GM19452 (cell line): Measurements from ENCODE around the gene PCF11.
A peak's percentile ranks its signal among the peaks of the same experiment; 100 is the strongest.

Experiments used
- ATAC-seq: cut with Tn5 transposase; IDR thresholded peaks from one replicate; pipeline ENCODE4 v1.9.1; 2021; ENCODE audit not compliant: unreplicated experiment

Gene PCF11

GRCh38 chr11:83153764-83154163 is 3.2 kb upstream of the PCF11 start:
- no peak for ATAC-seq

DNA sequence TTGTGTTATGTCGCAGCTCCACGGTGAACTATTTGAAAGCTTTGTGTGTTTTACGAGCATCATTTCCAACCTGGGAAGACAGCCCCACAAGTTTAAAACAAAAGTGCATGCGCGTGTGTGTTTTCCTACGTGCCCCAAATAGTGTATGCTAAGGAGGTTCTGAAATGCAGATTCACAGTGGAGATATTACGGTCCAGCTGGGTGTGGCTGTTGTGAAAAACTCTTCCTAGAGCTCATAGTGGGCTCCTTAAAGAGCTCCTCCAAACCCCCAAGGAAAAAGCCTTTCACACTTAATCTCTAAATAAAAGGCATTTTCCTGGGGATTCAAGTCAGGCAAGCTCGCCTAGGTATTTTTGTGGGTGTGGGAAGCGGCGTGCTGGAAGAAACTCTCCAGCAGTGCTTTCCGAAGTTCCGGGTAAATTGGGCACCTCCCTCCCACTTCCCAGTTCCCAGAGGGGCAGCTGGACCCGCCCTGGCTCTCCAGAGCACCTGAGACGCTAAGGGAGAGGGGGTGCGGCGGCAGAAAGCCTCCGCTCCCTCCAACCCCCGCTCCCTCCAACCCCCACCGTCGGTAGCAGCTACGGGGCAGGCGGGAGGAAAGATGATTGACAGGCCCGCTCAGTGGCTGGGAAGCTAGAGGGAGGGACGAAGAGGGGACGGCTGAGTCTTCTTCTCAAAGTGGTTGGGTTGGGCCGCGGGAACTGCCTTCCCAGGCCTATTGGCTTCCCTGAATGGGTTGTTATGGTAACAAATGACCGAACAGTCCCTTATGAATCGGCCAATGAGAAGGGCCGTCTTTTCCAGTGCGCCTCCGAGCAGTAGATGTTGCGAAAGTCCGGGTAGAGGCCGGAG is 561 bp upstream of the PCF11 start:
- peak; percentile 95 for ATAC-seq

DNA sequence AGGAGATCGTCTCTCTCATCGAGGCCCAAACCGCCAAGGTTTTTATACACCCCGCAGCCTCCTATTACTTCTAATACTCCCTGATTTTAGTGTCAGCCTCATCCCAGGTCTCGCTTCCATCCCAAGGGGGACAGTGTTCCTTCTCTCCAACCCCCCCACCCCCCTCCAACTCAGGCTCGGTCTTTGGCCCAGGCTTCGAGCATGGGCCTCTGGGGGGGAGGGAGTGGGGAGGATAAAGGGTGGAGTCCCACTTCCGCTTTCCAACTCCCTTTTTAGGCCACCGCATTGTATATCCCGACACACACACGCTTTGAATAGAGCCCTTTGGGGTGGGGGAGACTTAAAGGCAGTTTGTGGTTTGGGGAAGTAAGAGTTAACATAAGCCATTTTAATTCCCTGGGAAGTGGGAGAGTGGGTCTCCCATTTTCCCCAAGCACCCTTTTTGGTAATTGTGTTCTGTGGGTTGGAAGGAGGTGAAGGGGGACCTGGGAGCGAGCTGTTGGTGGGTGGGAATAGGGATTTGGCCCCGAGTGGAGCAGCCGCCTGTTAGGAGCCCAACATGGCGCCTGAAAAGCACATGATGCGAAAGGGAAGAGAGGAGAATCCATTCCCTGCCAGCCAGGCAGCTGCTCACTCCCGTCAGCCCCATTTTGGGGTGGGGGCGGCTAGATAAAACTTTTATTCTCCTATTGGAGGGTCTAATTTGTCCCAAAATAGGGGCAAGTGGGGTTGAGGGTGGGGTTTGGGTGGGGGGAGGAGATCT is 844 bp downstream of the PCF11 start:
- ATAC-seq, result no peak

DNA sequence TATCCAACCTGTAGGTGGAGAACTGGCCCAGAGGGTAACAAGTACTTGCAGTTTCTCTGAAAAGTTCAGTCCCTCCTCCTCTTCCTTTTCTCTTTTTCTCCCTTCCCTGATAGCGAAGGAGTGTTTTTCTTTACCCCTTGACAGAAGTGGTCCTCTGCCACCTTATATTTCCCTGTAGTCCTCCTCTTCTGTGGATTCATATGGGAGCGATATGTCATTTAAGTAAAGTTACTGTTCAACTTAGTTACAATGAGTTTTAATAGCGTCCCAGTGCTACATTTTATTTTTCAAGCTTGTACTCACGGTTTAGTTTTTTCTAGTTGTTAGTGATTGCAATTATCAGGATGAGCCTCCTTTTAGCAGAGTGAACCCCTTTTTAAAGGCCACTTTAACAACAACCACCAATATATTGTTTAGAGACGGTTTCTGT is 1.4 kb downstream of the PCF11 start:
- ATAC-seq, result no peak

- ATAC-seq, result no peak
Observed at GRCh38 chr11:83158965-83159901, 2.3 kb downstream of the PCF11 start.

DNA sequence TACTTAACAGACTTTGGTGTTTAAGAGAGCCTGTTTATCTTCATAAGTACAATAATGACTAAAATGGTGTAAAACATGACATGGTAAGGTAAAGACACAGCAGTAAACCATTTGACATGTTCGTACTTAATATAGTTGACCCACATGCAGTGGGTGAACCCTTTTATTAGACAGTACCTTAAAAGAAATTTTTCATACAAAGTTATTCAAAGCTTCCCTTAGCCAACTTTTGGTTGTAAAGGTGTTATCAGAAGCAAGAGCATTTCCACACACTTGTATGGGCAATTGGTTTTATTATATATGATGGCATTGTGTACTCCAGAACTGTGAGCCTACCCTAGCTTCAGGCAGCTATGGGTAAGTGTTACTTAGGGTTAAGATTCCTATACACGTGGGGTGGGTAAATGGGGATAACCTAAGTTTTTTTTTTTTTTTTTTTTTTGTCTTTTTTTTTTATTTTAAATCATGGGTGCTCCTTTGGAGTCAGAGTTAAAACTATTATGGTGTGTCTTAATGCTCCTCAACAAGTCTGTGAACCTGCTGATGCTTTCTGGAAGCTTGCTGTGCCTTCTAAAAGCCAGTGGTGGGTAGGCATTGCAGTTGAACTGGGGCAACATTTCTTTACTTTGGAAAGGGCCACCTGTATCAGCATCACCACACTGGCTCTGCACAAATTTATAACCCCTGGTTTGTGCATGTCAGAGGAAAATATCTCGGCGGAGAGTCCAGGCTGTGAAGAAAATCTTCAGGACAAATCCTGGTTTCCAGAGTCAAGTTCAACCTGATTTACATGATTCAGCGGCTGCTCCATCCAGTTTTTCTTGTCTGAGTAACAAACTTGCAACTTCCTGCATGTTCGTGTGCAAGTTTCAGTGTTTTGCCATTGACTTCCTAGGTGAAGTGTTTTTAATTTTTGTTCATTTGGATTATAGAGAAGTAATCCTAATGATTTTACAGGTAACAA is 3.3 kb downstream of the PCF11 start:
- ATAC-seq, result no peak

- ATAC-seq, result no peak
Observed at GRCh38 chr11:83161610-83162199, 4.8 kb downstream of the PCF11 start.

GRCh38 chr11:83162377-83162776 is 5.4 kb downstream of the PCF11 start:
- ATAC-seq, result peak; percentile 46

DNA sequence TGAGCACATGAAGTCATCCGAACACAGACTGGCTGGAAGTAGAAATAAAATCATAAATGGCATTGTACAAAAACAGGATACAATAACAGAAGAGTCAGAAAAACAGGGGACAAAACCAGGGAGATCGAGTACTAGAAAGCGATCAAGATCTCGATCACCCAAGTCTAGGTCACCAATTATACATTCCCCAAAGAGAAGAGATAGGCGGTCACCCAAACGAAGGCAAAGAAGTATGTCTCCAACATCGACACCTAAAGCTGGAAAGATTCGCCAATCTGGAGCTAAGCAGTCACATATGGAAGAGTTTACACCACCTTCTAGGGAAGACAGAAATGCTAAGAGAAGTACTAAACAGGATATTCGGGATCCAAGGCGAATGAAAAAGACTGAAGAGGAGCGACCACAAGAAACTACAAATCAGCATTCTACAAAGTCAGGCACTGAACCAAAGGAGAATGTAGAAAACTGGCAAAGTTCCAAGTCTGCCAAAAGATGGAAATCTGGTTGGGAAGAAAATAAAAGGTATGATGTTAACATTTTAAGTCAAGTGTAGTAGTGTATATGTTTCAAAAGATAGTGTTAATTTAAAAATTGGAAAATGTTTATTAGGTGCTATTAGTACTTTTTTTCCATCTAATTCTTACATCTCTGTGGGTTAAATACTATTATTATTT is 9.4 kb downstream of the PCF11 start:
- ATAC-seq, result no peak

DNA sequence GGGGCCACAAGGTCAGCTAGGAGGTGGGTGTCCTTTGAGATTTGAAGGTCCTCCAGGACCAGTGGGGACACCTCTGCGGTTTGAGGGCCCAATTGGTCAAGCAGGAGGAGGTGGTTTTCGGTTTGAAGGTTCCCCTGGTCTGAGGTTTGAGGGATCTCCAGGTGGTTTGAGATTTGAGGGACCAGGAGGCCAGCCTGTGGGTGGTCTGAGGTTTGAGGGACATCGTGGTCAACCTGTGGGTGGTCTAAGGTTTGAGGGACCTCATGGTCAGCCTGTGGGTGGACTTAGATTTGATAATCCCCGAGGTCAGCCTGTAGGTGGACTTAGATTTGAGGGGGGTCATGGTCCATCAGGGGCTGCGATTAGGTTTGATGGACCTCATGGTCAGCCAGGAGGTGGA is 11.8 kb downstream of the PCF11 start:
- ATAC-seq, result no peak

- ATAC-seq, result no peak
Observed at GRCh38 chr11:83170865-83171264, 13.9 kb downstream of the PCF11 start.

DNA sequence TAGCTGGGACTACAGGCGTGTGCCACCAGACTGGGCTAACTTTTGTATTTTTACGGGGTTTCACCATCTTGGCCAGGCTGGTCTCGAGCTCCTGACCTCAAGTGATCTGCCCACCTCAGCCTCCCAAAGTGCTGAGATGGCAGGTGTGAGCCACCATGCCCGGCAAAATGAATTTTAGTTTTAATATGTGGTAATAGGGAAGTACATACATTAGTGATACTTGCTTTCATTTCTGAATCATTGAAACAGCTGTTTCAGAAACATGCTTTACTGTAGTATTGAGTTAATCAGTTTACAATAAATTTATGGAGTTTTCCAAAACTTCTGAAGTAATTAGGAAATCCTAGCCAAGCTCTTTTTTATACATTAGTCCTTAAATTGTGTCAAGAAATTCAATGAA is 15.6 kb downstream of the PCF11 start:
- no peak for ATAC-seq

DNA sequence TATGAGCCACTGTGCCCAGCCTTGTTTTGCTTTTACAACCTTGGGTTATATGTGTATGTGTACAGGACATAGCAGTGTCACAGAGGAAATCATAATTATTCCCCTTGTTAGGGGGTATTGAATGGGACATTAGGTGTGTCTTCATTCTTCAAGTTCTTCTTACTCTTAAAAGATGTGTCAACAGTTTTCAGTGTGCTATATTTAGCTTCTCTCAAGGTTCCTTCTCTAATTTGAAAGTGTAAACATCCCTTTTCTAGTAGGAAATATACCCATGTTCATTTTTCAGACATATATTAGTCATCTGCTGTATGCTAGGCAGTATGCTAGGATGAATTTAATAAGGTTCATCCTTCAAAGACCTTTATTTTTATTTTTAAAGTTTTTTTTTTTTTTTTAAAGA is 17.1 kb downstream of the PCF11 start:
- ATAC-seq, result no peak

- no peak for ATAC-seq
Observed at GRCh38 chr11:83175815-83176214, 18.9 kb downstream of the PCF11 start.

DNA sequence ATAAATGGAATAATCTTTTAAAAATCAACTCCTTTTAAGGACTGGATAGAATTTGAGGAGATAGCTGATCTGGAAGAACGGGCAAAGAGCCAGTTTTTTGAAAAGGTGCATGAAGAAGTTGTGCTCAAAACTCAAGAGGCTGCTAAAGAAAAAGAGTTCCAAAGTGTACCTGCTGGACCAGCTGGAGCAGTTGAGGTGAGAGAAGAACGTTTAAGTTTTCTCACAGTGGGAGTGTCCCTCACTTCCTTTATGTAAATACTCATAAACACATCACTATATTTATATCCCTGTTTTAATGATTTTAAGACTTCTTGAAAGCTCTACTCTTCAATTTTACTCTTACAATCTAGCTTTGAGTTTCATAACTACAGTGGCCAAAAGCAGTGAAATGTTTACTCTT is 24.9 kb downstream of the PCF11 start:
- no peak for ATAC-seq

- no peak for ATAC-seq
Observed at GRCh38 chr11:83185767-83186166, 28.8 kb downstream of the PCF11 start.

GRCh38 chr11:83187465-83187864 is 30.5 kb downstream of the PCF11 start:
- ATAC-seq, result no peak

DNA sequence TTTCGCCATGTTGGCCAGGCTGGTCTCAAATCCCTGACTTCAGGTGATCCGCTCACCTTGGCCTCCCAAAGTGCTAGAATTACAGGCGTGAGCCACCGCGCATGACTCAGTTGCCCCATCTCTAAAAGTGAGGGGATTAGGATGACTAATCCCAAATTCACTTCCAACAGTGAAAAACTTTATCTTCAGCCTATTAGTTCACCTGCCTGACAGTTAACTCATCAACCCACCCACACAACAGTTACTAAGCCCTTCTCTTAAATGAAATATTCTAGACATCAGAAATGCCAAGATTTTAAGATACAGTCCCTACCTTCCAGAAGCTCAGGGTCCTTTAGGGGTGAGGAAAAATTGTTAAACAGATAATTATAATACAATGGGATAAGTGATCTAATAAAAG is 34.6 kb downstream of the PCF11 start:
- no peak for ATAC-seq

GRCh38 chr11:83191986-83192385 is 35.1 kb downstream of the PCF11 start:
- ATAC-seq, result no peak
